Measurements from ENCODE around the gene SUN2.

Gene SUN2

DNA sequence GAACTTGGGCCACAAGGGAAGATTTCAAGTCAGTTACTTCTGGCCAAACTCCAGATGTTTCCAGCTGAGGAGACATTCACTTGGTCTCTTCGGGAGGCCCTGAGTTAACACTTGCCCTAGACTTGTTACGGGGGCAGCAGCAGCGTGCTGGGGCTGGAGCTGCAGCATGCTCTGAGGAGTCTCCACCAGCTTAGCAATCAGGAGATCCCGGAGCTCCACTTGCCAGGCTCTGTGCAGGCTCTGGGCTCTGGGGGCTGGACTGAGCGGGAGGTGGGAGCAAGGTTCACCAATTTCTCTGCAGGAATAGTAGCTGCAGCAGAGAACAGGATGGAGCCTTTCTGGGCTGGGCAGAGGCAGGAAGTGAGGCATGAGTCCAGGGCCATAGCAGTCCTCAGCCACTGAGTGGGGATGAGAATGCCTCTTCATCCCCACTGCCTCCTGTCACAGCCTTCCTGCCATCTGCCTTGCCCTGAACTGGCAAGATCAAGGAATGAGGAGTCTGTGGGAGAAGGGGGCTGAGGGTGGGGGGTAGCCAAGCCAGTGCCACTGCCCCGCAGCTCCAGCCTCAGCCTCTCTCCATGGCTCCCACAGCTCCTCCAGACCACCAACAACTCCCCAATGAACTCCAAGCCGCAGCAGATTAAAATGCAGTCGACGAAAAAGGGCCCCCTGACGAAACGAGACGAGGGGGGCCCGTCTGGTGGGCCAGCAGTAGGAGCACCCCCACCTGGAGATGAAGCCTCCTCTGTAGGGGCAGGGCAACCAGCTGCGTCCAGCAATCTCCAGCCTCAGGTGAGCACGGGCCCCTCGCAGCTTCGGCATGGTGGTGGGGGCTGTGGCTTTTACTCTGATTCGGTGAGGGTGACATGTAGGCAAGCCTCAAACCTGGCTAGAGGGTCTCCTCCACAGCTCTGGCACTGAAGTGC is 26.7 kb downstream of the SUN2 start:
- TF ChIP-seq ZNF274 (IDR thresholded peaks at IDR 0.05; ENCODE audit: low read depth, low read length) = no peak

DNA sequence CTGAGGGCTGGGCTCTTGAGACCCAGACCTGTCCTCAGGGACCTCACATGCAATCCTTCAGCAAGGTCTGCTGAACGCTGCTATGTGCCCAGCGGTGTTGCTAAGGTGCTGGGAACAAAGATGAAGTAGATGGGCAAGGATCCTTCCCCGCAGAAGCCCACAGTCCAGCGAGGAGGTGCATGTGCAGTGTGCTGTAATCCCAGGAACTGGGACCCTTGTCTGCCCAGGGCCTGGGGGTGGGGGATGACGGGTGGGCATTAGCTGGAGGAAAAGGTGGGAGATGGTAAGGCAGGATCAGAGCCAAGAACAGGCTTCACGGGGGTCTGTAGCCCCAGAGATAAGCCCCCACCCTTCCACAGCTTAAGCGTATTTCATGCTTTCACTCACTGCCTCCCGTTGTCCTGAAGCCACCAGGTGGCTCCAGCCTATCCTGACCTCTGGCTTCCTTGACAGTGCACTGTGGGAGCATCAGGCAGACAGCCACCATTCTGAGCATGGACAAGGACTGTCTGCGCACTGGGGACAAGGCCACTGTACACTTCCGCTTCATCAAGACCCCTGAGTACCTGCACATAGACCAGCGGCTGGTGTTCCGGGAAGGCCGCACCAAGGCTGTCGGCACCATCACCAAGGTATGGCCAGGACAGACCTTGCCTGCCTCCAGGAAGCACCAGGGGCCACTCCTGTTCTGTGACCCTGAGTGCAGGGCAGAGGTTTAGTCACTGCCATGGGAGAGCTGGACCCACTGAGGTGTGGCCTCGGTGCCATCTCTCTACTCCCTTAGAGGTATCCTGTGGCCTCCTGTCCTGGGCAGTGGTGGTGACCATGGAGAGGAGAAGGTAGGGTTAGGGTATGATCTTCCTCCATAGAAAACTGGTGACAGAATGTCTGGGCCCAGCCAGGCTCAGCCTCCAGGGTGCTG is 28.0 kb downstream of the SUN2 start:
- TF ChIP-seq ZNF274 (IDR thresholded peaks at IDR 0.05; ENCODE audit: low read depth, low read length) = no peak
- H3K4me3 ChIP-seq (ENCODE audit: low read length) = no peak overlapping the region

More for the DNA sequence above, 26.7 kb downstream of the SUN2 start:
- no peak overlapping the region for H3K4me3 ChIP-seq (ENCODE audit: low read length)

DNA sequence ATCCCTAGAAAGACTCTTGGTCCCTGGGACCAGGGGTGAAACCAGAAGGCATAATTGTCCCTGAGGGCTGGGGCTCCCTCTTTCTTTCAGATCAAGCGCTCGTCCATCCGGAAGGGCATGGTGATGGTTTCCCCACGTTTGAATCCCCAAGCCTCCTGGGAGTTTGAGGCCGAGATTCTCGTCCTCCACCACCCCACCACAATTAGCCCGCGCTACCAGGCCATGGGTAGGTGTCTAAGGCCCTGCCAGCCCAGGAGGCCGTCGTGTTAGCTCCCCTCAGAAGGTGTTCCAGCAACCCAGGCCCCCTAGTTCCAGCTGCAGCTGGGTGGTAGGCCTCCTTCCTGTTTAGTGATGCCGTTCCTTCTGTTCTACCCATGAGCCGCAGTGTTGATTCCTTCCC is 28.7 kb downstream of the SUN2 start:
- H3K4me3 ChIP-seq (ENCODE audit: low read length) = no peak overlapping the region

DNA sequence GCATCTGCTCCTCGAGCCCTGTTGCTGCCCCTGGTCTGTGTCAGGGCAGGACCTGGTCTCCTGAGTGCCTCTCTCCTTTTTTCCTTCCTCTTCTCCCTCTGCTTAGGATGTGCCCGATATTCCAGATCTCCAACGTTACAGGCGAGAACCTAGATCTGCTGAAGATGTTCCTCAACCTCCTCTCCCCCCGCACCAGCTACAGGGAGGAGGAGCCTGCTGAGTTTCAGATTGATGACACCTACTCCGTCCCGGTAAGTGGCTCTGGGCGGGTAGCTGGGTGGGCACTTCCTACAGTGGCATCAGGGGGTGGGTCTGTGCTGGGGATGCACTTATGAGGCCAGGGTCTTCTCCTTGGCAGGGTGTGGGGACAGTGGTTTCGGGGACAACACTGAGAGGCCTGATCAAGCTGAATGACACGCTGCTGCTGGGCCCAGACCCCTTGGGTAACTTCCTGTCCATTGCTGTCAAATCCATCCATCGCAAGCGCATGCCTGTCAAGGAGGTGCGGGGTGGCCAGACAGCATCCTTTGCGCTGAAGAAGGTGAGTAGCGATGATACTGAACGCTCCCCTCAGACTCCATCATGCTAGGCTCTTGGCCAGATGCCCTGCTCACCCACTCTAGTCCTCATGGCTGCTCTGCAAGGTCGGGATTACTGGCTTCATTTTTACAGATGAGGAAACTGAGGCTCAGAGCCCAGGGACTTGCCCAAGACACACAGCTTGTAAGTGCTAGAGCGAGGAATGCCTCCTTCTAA is 29.7 kb downstream of the SUN2 start:
- TF ChIP-seq ZNF274 (IDR thresholded peaks at IDR 0.05; ENCODE audit: low read depth, low read length) = no peak
- no peak overlapping the region for H3K4me3 ChIP-seq (ENCODE audit: low read length)

More for the DNA sequence above, 28.7 kb downstream of the SUN2 start:
- TF ChIP-seq ZNF274 (IDR thresholded peaks at IDR 0.05; ENCODE audit: low read depth, low read length) = no peak

DNA sequence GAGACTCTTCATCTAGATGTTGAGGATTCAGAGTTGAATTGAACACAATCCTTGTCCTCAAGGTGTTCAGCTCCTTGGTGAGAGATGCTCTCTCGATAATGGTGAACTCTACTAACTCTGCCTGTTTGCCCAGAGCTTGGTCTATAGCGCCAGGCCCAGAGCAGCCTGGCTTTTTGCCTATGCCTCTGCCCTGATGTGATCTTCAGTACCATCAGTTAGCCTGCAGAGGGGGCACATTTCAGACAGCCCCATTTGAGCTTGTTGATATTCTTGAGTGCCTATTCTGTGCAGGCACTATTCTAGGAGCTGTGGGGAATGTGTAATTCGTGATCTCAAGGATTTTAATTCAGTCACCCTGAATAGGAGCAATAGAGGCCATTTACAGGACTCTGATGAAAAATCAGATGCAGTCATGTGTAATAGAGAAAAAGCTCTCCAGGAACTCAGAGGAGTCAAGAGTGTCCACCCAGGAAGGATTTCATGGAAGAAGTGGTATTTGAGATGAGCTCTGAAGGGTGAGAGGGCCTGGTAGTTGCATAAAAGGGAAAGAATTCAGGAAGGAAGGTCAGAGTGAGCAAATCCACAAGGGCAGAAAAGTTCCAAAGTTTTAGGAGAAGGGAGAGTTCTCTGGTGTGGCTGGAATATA is 30.7 kb downstream of the SUN2 start:
- no peak for TF ChIP-seq ZNF274 (IDR thresholded peaks at IDR 0.05; ENCODE audit: low read depth, low read length)
- no peak overlapping the region for H3K4me3 ChIP-seq (ENCODE audit: low read length)

DNA sequence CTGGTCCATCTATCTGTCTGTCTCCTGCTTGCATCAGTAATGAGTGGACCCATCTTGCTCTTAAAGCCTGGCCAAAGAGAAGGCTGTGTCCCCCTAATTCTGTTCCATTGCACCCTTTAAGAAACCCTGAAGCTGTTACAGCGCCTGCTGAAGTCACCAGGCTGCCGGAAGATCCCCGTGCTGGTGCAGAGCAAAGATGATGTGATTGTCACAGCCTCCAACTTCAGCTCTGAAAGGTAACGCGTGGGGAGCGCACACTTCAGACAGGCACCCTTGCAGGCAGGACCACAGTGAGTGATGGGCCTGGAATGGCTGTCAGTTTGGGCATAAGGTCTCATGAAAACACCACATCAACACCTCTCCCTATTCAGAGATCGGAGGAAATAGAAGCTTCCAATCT is 31.6 kb downstream of the SUN2 start:
- no peak overlapping the region for H3K4me3 ChIP-seq (ENCODE audit: low read length)
- TF ChIP-seq ZNF274 (IDR thresholded peaks at IDR 0.05; ENCODE audit: low read depth, low read length) = no peak

DNA sequence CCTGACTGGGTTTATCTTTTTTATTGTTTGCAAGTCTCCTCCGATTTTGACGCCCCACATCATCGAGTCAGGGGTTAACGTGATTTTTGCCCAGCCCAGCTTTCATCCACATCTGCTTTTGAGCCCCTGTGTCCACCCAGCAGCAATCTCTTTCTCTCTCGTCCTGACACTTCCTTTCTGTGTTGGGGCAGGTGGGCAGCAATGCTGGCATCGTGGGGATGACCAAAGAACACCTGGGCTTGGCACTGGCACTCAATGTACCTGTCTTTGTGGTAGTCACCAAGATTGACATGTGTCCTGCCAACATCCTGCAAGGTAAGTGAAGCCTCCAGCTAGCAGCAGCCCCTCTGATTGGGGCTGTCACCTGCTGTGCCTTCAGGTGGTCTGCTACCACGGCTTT is 34.2 kb downstream of the SUN2 start:
- H3K4me3 ChIP-seq (ENCODE audit: low read length) = no peak overlapping the region
- TF ChIP-seq ZNF274 (IDR thresholded peaks at IDR 0.05; ENCODE audit: low read depth, low read length) = no peak

DNA sequence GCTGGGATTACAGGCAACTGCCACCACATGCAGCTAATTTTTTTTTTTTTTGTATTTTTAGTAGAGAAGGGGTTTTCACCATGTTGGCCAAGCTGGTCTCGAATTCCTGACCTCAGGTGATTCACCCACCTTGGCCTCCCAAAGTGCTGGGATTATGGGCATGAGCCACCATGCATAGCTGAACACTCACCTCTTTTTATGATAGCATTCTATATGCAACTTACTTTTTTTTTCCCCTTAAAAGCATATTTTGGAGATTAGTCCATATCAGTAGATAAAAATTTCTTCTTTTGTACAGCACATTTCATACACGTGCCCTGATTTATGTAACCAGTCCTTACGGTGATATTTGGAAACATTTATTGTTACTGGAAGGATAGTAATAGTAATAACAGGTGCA is 35.4 kb downstream of the SUN2 start:
- TF ChIP-seq ZNF274 (IDR thresholded peaks at IDR 0.05; ENCODE audit: low read depth, low read length) = no peak
- H3K4me3 ChIP-seq (ENCODE audit: low read length) = no peak overlapping the region

DNA sequence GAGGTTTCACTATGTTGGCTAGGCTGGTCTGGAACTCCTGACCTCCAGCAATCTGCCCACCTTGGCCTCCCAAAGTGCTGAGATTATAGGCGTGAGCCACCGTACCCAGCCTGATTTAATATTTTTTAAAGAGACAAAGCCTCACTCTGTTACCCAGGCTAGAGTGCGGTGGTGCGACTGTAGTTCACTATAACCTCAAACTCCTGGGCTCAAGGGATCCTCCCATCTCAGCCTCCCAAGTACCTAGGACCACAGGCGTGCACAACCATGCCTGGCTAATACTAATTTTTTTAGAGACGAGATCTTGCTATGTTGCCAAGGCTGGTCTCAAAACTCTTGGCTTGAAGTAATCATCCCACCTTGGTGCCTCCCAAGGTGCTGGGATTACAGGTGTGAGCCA is 36.6 kb downstream of the SUN2 start:
- no peak for TF ChIP-seq ZNF274 (IDR thresholded peaks at IDR 0.05; ENCODE audit: low read depth, low read length)

DNA sequence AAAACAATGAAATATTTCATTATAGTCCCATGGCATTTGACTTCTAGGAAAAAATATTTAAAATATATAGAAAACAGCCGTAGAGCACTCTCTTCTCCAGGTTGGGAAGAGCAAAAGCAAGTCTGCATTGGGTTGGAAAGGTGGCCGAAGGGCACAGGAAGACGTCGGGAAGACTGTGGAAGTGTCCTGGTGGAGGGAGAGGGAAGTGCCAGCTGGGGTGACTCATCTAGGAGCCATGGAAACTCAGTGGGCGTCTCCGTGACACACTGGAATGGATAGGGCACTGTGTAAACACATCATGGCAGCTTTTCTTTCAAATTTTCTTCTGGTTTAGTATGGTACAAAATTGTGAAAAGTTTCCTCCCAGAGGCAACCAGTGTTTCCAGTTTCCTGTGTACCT is 37.4 kb downstream of the SUN2 start:
- TF ChIP-seq ZNF274 (IDR thresholded peaks at IDR 0.05; ENCODE audit: low read depth, low read length) = no peak
- H3K4me3 ChIP-seq (ENCODE audit: low read length) = no peak overlapping the region

More for the DNA sequence above, 36.6 kb downstream of the SUN2 start:
- H3K4me3 ChIP-seq (ENCODE audit: low read length) = no peak overlapping the region

DNA sequence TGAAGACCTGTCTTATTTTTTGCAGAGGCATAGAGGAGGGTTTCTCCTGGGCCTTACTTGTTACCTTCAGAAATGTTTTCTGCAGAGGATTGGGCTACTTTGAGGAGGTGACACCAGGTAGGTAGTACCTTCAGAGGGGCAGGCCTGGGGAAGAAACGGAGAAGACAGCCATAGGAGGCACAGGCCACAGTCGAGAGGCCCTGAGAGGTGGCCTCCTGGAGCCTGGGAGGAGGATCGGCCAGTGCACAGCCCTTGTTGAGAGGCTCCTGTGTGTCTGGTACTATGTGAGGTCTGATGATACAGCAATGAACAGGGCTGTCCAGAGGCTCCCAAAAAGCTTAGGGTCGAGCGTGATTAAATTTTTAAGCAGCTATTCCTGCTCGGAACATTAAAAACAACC is 38.6 kb downstream of the SUN2 start:
- H3K4me3 ChIP-seq (ENCODE audit: low read length) = no peak overlapping the region
- no peak for TF ChIP-seq ZNF274 (IDR thresholded peaks at IDR 0.05; ENCODE audit: low read depth, low read length)

DNA sequence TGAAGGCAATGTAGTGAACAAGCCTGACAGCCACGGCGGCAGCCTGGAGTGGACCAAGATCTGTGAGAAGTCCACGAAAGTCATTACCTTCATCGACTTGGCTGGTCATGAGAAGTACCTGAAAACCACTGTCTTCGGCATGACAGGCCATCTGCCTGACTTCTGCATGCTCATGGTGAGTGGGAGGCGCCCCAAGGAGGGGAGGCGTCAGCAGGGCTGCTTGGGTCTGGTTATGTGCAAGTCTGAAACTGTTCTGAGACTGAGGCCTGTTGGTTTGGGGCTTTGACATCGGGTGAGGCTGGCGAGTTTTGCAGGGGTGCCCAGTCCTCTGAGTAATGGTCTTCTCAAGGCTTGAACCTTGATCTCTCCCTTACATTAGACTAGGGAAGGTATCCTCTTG is 39.0 kb downstream of the SUN2 start:
- no peak for TF ChIP-seq ZNF274 (IDR thresholded peaks at IDR 0.05; ENCODE audit: low read depth, low read length)
- no peak overlapping the region for H3K4me3 ChIP-seq (ENCODE audit: low read length)

DNA sequence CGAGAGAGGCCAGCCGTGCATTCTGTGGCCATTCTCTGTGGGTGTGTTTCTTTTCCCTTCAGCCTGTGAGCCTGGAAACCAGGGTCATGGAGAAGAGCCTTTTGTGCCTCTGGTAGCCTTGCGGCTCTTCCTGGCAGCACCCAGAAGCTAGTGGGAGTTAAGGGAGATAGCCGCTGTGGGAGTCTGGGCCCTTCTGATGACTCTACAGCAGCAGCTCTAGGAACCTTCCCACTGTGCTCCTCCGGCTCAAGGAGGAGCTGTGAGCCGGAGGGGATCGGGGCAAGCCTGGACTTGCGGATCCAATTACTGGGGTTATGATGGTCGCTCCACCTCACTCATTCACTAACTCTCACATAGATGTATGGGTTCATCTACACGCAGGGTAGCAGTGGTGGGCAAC is 39.5 kb downstream of the SUN2 start:
- TF ChIP-seq ZNF274 (IDR thresholded peaks at IDR 0.05; ENCODE audit: low read depth, low read length) = no peak
- H3K4me3 ChIP-seq (ENCODE audit: low read length) = no peak overlapping the region
